GM21576 (cell line): ENCODE measurements around the gene SULF2.

ENCODE experiments used
- ATAC-seq: cut with Tn5 transposase; IDR thresholded peaks from one replicate; pipeline ENCODE4 v1.9.1; 2021; ENCODE audit warnings: mild to moderate bottlenecking, moderate library complexity; ENCODE audit not compliant: unreplicated experiment

Gene SULF2

GRCh38 chr20:47614703-47615309 is 170.5 kb downstream of the SULF2 start:
- no peak for ATAC-seq

GRCh38 chr20:47612670-47613069 is 172.6 kb downstream of the SULF2 start:
- ATAC-seq = no peak

- no peak for ATAC-seq
Observed at GRCh38 chr20:47611785-47612184, 173.5 kb downstream of the SULF2 start.

- no peak for ATAC-seq
Observed at GRCh38 chr20:47610945-47611250, 174.4 kb downstream of the SULF2 start.

- no peak for ATAC-seq
Observed at GRCh38 chr20:47610247-47610944, 174.9 kb downstream of the SULF2 start.

GRCh38 chr20:47609001-47609400 is 176.3 kb downstream of the SULF2 start:
- ATAC-seq = no peak
